IPS-NIHi7 (cell line): Measurements from ENCODE around the gene WLS.
A peak's percentile ranks its signal among the peaks of the same experiment; 100 is the strongest.

Source experiments
- DNase-seq: peaks from one replicate; pipeline ENCODE4 v3.0.0; 2012; ENCODE audit warnings: mixed read lengths; ENCODE audit errors: extremely low spot score

The WLS gene

GRCh38 chr1:68228851-68229250 is 3.5 kb downstream of the WLS start:
- no peak for DNase-seq

- no peak for DNase-seq
Observed at GRCh38 chr1:68227598-68227997, 4.7 kb downstream of the WLS start.

- no peak for DNase-seq
Observed at GRCh38 chr1:68225781-68226180, 6.5 kb downstream of the WLS start.

GRCh38 chr1:68223687-68224086 is 8.6 kb downstream of the WLS start:
- no peak for DNase-seq

GRCh38 chr1:68221980-68222373 is 10.3 kb downstream of the WLS start:
- DNase-seq: no peak

- no peak for DNase-seq
Observed at GRCh38 chr1:68221001-68221979, 11.0 kb downstream of the WLS start.

GRCh38 chr1:68220420-68220819 is 11.9 kb downstream of the WLS start:
- no peak for DNase-seq

GRCh38 chr1:68218490-68218889 is 13.8 kb downstream of the WLS start:
- DNase-seq: peak; percentile 33

GRCh38 chr1:68217618-68218017 is 14.7 kb downstream of the WLS start:
- DNase-seq: no peak

GRCh38 chr1:68217060-68217554 is 15.2 kb downstream of the WLS start:
- DNase-seq: no peak

- DNase-seq: no peak
Observed at GRCh38 chr1:68216089-68216772, 16.1 kb downstream of the WLS start.

GRCh38 chr1:68213843-68214242 is 18.5 kb downstream of the WLS start:
- DNase-seq: no peak

GRCh38 chr1:68211761-68212380 is 20.5 kb downstream of the WLS start:
- DNase-seq: no peak

- no peak for DNase-seq
Observed at GRCh38 chr1:68210829-68211228, 21.5 kb downstream of the WLS start.

GRCh38 chr1:68210027-68210426 is 22.3 kb downstream of the WLS start:
- no peak for DNase-seq

GRCh38 chr1:68206848-68207689 is 25.3 kb downstream of the WLS start:
- DNase-seq: no peak

- DNase-seq: no peak
Observed at GRCh38 chr1:68205794-68206358, 26.4 kb downstream of the WLS start.

GRCh38 chr1:68204977-68205630 is 27.2 kb downstream of the WLS start:
- DNase-seq: no peak

- no peak for DNase-seq
Observed at GRCh38 chr1:68202239-68202832, 30.0 kb downstream of the WLS start.
